HCT116 (cell line): ENCODE results near the gene SFTPA1.

Source experiments
- CBX3 ChIP-seq: IDR thresholded peaks from 2 replicates; pipeline ENCODE4 v1.6.1; 2012; ENCODE audit warnings: low read depth
- CTCF ChIP-seq, 3 experiments: fragments of 200-600 bp in 1 of 3; sonication (generic) in 1 of 3; IDR thresholded peaks in 2 of 3; conservative IDR thresholded peaks in 1 of 3; 2 replicates each; pipeline ENCODE4 v1.5.1; 2012 to 2017; ENCODE audit warnings: low read depth in 2 of 3, low read length in 2 of 3, antibody characterized with exemption in 1 of 3, borderline replicate concordance in 1 of 3, control low read depth in 1 of 3, mild to moderate bottlenecking in 1 of 3, mixed read lengths in 1 of 3, mixed run types in 1 of 3, moderate library complexity in 1 of 3; ENCODE audit not compliant: insufficient read depth in 1 of 3
- EZH2 ChIP-seq: fragments of 200-600 bp; sonication (generic); IDR thresholded peaks from 2 replicates; pipeline ENCODE4 v1.6.1; 2017; ENCODE audit warnings: antibody characterized with exemption, mixed run types
- EZH2phosphoT487 ChIP-seq: fragments of 200-600 bp; IDR thresholded peaks from 2 replicates; pipeline ENCODE4 v1.6.1; 2018; ENCODE audit warnings: antibody characterized with exemption, borderline replicate concordance
- FOSL1 ChIP-seq: IDR thresholded peaks from 2 replicates; pipeline ENCODE4 v1.6.1; 2012; ENCODE audit warnings: low read depth
- POLR2AphosphoS5 ChIP-seq: IDR thresholded peaks from 2 replicates; pipeline ENCODE4 v1.6.1; 2011; ENCODE audit warnings: mild to moderate bottlenecking, low read depth, low read length, moderate library complexity
- SP1 ChIP-seq: IDR thresholded peaks from 2 replicates; pipeline ENCODE4 v1.6.1; 2012; ENCODE audit warnings: low read depth
- TCF7L2 ChIP-seq: IDR thresholded peaks from 2 replicates; pipeline ENCODE4 v1.7.0; 2011; ENCODE audit warnings: borderline replicate concordance, inconsistent platforms; ENCODE audit not compliant: insufficient read depth, insufficient read length; ENCODE audit errors: extremely low read depth
- YY1 ChIP-seq: IDR thresholded peaks from 2 replicates; pipeline ENCODE4 v1.6.1; 2011; ENCODE audit warnings: low read length, low read depth, moderate library complexity, mild to moderate bottlenecking; ENCODE audit not compliant: insufficient replicate concordance; ENCODE audit errors: extremely low read depth

- TF ChIP-seq CTCF (IDR thresholded peaks at IDR 0.05 in 2 of 3, conservative IDR thresholded peaks at IDR 0.05 in 1 of 3; ENCODE audit: borderline replicate concordance in 1 of 3, insufficient read depth in 1 of 3, low read depth in 2 of 3, low read length in 2 of 3) = no peak
- TF ChIP-seq TCF7L2 = no peak
- no peak for TF ChIP-seq EZH2
- TF ChIP-seq YY1 = no peak
- no peak for TF ChIP-seq CBX3
- no peak for TF ChIP-seq EZH2phosphoT487
- no peak for TF ChIP-seq FOSL1
- TF ChIP-seq POLR2AphosphoS5 = no peak
- TF ChIP-seq SP1 = no peak
Measured at GRCh38 chr10:79627075-79627474, 16.3 kb downstream of the SFTPA1 start.
